ENCODE data around the gene TRAF1.

The TRAF1 gene

GRCh38 chr9:120901755-120902568, 24.6 kb downstream of the TRAF1 start:
- no peak for DNase-seq (ENCODE audit: low read depth)
- TF ChIP-seq, protein P1, sequence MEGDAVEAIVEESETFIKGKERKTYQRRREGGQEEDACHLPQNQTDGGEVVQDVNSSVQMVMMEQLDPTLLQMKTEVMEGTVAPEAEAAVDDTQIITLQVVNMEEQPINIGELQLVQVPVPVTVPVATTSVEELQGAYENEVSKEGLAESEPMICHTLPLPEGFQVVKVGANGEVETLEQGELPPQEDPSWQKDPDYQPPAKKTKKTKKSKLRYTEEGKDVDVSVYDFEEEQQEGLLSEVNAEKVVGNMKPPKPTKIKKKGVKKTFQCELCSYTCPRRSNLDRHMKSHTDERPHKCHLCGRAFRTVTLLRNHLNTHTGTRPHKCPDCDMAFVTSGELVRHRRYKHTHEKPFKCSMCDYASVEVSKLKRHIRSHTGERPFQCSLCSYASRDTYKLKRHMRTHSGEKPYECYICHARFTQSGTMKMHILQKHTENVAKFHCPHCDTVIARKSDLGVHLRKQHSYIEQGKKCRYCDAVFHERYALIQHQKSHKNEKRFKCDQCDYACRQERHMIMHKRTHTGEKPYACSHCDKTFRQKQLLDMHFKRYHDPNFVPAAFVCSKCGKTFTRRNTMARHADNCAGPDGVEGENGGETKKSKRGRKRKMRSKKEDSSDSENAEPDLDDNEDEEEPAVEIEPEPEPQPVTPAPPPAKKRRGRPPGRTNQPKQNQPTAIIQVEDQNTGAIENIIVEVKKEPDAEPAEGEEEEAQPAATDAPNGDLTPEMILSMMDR (IDR thresholded peaks at IDR 0.05; ENCODE audit: low read depth, low read length, missing control alignments): no peak
- H3K4me3 ChIP-seq (ENCODE audit: low read depth, low read length): no peak overlapping the region

- H3K4me3 ChIP-seq (ENCODE audit: low read depth, low read length): no peak overlapping the region
- no peak for DNase-seq (ENCODE audit: low read depth)
- TF ChIP-seq, protein P1 (IDR thresholded peaks at IDR 0.05; ENCODE audit: low read depth, low read length, missing control alignments): no peak
Observed at GRCh38 chr9:120900824-120901223, 25.8 kb downstream of the TRAF1 start.

DNA sequence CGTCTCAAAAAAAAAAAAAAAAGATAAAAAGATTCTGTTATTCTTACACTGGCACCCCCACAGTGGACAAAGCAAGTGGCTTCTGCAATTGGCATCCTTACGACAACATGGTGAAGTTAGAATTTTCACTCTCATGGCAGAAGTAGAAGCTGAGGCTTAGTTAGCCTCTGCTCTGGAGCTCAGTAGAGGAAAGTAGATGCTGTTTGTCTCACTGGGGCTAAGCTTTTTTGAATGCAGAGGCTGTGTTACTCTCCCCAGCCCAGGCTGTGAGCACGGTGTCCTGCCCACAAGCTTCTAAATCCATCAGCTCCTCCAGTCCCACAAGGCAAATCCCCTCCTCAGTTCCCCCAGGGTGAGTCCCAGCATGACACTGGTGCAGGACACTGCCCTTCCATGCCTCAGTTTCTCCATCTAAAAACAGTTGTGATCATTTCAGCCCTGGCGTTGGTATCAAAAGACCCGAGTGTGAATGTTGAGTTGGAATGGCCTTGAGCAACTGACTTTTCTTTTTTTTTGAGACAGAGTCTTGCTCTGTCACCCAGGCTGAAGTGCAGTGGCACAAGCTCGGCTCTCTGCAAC, 27.0 kb downstream of the TRAF1 start:
- TF ChIP-seq, protein P1 (IDR thresholded peaks at IDR 0.05; ENCODE audit: low read depth, low read length, missing control alignments): no peak
- H3K4me3 ChIP-seq (ENCODE audit: low read depth, low read length): no peak overlapping the region
- DNase-seq (ENCODE audit: low read depth): no peak

DNA sequence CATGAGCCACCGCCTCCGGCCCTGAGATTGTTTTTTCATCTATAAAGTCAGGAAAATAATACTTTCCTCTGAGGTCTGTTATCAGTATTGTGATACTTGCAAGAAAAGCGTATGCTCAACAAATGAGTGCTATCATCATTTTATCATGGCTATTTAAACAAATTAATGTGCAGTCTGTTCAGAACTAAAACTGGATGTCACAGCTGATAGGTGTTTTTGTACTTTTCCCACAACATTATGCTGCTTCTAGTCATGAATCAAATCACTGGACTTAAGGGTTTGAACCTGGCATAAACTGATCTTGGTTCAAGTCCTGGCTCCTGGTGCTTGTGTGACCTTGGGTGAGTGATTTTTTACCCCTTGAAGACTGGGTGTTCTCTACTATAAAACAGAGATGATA, 28.2 kb downstream of the TRAF1 start:
- H3K4me3 ChIP-seq (ENCODE audit: low read depth, low read length): no peak overlapping the region
- TF ChIP-seq, protein P1 (IDR thresholded peaks at IDR 0.05; ENCODE audit: low read depth, low read length, missing control alignments): no peak
- DNase-seq (ENCODE audit: low read depth): no peak

DNA sequence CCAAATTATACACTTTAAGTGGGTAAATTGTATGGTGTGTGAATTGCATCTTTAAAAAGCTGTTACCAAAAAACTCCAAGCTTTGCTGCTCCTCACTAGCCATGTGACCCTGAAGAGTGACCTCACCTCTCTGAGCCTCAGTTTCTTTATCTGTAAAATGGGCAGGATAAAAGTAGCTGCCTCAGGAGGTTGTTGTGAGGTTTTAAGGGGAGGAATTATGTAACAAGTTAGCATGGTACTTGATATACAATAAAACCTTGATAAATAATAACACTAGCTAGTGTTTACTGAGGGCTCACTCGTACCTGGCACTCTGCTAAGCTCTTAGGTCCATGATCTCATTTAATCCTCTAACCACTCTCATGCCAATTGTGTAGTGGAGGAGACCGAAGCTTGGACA, 30.6 kb downstream of the TRAF1 start:
- no peak overlapping the region for H3K4me3 ChIP-seq (ENCODE audit: low read depth, low read length)
- no peak for DNase-seq (ENCODE audit: low read depth)
- TF ChIP-seq, protein P1 (IDR thresholded peaks at IDR 0.05; ENCODE audit: low read depth, low read length, missing control alignments): no peak

GRCh38 chr9:120894321-120895148, 32.1 kb downstream of the TRAF1 start:
- H3K4me3 ChIP-seq (ENCODE audit: low read depth, low read length): no peak overlapping the region
- TF ChIP-seq, protein P1 (IDR thresholded peaks at IDR 0.05; ENCODE audit: low read depth, low read length, missing control alignments): no peak
- no peak for DNase-seq (ENCODE audit: low read depth)
